ENCODE results near the gene SLC2A4. TPM values are rescaled to one million over a fixed set of nuclear protein-coding genes. Genes with fewer than 3 reads are reported as not detected.

SLC2A4 gene
- polyA plus RNA-seq, 2 of the 4 experiments (the other 2 are of a cell fraction): 0.16 to 0.17 TPM

- Histone ChIP-seq H3K4me2 (no peak overlapping the region), H3K27ac (no peak overlapping the region), H3K9me3 (no peaks in the 10 kb centered on the region), H3K4me1 (peaks cover 30% of the 10 kb centered on the region), H3K4me3 (no peak overlapping the region)
- no peak for ATAC-seq
- ChIA-PET POLR2A (interaction anchor here (0.6 to 1.1 kb wide), 3 partner anchors 16 to 55 kb away, joined by 3 read pairs; no protein-coding TSS in a partner anchor), CTCF (interaction anchor here (0.6 to 5.6 kb wide), 9 partner anchors 8 to 567 kb away, joined by 3 to 42 read pairs (median 5); partner anchors contain the start of gene SLC2A4)
- WGBS (ENCODE audit: missing lambda C conversion rate): 91% methylated on average over 8 of the region's 8 CpGs
- TF ChIP-seq MAFK (IDR thresholded peaks at IDR 0.05; ENCODE audit: partially characterized antibody): peak; percentile 48
- no peak for TF ChIP-seq JUN (IDR thresholded peaks at IDR 0.05)
- FAIRE-seq: no peak
- DNase-seq (ENCODE audit: low read depth in 1 of 2, low spot score in 1 of 2): no peak
Observed at GRCh38 chr17:7256766-7257456, 24.6 kb upstream of the SLC2A4 start.

GRCh38 chr17:7258731-7259554 lies 22.6 kb upstream of the SLC2A4 start:
- H3K27ac ChIP-seq: peak overlapping the region; percentile 69
- TF ChIP-seq HOXB5 (CRISPR knock-in tag; IDR thresholded peaks at IDR 0.05): no peak
- no peak for TF ChIP-seq CHD2 (IDR thresholded peaks at IDR 0.05; ENCODE audit: low read length, partially characterized antibody)
- no peak for TF ChIP-seq PBX3 (IDR thresholded peaks at IDR 0.05)
- peak; percentile 62 to 72; a peak in 3 of 4 replicates for TF ChIP-seq CEBPB (IDR thresholded peaks at IDR 0.05)
- TF ChIP-seq EHMT2 (IDR thresholded peaks at IDR 0.05; ENCODE audit: low read depth): no peak
- TF ChIP-seq RNF2 (IDR thresholded peaks at IDR 0.05; ENCODE audit: borderline replicate concordance, low read depth): no peak
- no peak for TF ChIP-seq POLR2A (IDR thresholded peaks at IDR 0.05; ENCODE audit: low read length)
- peak overlapping the region; percentile 69 for H3K4me2 ChIP-seq
- FAIRE-seq (no peak), ATAC-seq (peak in 1 of 2 experiments; percentile 15; a peak in 3 of 6 replicates), DNase-seq (ENCODE audit: low read depth in 1 of 2, low spot score in 1 of 2) (peak in 1 of 2 experiments; percentile 64)
- CTCF ChIA-PET: interaction anchor here (0.5 to 5.6 kb wide), 10 partner anchors 9 to 110 kb away, joined by 3 to 42 read pairs (median 4); partner anchors contain the start of gene SLC2A4
- WGBS (ENCODE audit: missing lambda C conversion rate): 66% methylated on average over 7 of the region's 7 CpGs
- POLR2A ChIA-PET: no interaction called here
- H3K4me3 ChIP-seq: no peak overlapping the region
- H3K4me1 ChIP-seq: peaks cover 33% of the 10 kb centered on the region
- H3K9me3 ChIP-seq: no peaks in the 10 kb centered on the region

- Histone ChIP-seq H3K9me3 (no peaks in the 10 kb centered on the region), H3K27ac (peak overlapping the region; percentile 69; a peak in 5 of 6 replicates), H3K4me1 (peaks cover 38% of the 10 kb centered on the region), H3K4me3 (no peak overlapping the region), H3K4me2 (peak overlapping the region; percentile 69)
- ATAC-seq (no peak), FAIRE-seq (no peak), DNase-seq (ENCODE audit: low read depth in 1 of 2, low spot score in 1 of 2) (no peak)
- ChIA-PET CTCF (interaction anchor here (0.6 to 2.2 kb wide), 8 partner anchors 16 to 624 kb away, joined by 3 to 12 read pairs (median 4); partner anchors contain the start of gene SLC2A4), POLR2A (interaction anchor here (0.8 kb wide), 1 partner anchor 22 kb away, joined by 3 read pairs; the partner anchor contains the start of gene SLC2A4)
- TF ChIP-seq HOXA7 (CRISPR knock-in tag; IDR thresholded peaks at IDR 0.05) (no peak), ELK1 (IDR thresholded peaks at IDR 0.05; ENCODE audit: low read depth, low read length) (no peak)
- 94% methylated on average over 6 of the region's 6 CpGs for WGBS (ENCODE audit: missing lambda C conversion rate)
Observed at GRCh38 chr17:7259555-7259889, 22.0 kb upstream of the SLC2A4 start.

- TF ChIP-seq CHD4 (IDR thresholded peaks at IDR 0.05; ENCODE audit: borderline replicate concordance) (no peak), CEBPB (IDR thresholded peaks at IDR 0.05) (no peak), ELK1 (IDR thresholded peaks at IDR 0.05; ENCODE audit: low read depth, low read length) (no peak), HOXA7 (CRISPR knock-in tag; IDR thresholded peaks at IDR 0.05) (no peak), RARB (CRISPR knock-in tag; IDR thresholded peaks at IDR 0.05) (no peak), NR3C1 (IDR thresholded peaks at IDR 0.05) (no peak), TFCP2L1 (CRISPR knock-in tag; IDR thresholded peaks at IDR 0.05) (no peak)
- ChIA-PET CTCF (interaction anchor here (0.6 to 2.2 kb wide), 6 partner anchors 16 to 624 kb away, joined by 3 to 12 read pairs (median 4); partner anchors contain the start of gene SLC2A4), POLR2A (interaction anchor here (0.8 kb wide), 1 partner anchor 21 kb away, joined by 3 read pairs; the partner anchor contains the start of gene SLC2A4)
- ATAC-seq (peak; percentile 2 to 9; a peak in 3 of 6 replicates), FAIRE-seq (no peak), DNase-seq (ENCODE audit: low read depth in 1 of 2, low spot score in 1 of 2) (no peak)
- Histone ChIP-seq H3K4me1 (peaks cover 44% of the 10 kb centered on the region), H3K4me3 (no peak overlapping the region), H3K4me2 (no peak overlapping the region), H3K27ac (peak overlapping the region; percentile 8 to 69; a peak in 2 of 6 replicates), H3K9me3 (no peaks in the 10 kb centered on the region)
- 90% methylated on average over 4 of the region's 4 CpGs for WGBS (ENCODE audit: missing lambda C conversion rate)
Observed at GRCh38 chr17:7260151-7260550, 21.4 kb upstream of the SLC2A4 start.
